NCI-H2171 (cell line): Measurements from ENCODE around the gene ABCG2.
"Not testable (repeated sequence)": the region's sequence is repeated elsewhere in the genome, so short reads cannot be mapped to it uniquely, and the experiment has no call there.

Experiments used
- DNase-seq: peaks from one replicate; lab custom pipeline; 2025; lab: John Stamatoyannopoulos, UW

ABCG2 gene

DNA sequence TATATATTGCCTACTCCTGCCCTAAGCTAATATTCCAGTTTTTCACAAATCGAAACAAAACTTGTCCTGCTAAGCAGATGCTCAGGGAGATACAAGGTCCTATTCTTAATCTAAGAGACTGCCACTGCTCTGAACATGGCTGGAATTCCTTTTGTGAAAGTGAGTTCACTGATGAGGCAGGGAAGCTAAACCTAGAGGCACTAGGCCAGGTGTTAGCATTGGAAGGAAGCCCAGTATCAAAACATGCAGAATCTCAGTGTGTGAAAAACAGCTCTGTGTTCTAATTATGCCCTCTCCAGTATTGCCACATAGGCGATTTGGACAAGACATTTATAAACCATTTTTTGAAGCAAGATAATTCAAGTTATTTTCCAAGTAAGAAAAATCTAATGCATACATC, 47.6 kb downstream of the ABCG2 start:
- DNase-seq: peak; percentile 1

DNA sequence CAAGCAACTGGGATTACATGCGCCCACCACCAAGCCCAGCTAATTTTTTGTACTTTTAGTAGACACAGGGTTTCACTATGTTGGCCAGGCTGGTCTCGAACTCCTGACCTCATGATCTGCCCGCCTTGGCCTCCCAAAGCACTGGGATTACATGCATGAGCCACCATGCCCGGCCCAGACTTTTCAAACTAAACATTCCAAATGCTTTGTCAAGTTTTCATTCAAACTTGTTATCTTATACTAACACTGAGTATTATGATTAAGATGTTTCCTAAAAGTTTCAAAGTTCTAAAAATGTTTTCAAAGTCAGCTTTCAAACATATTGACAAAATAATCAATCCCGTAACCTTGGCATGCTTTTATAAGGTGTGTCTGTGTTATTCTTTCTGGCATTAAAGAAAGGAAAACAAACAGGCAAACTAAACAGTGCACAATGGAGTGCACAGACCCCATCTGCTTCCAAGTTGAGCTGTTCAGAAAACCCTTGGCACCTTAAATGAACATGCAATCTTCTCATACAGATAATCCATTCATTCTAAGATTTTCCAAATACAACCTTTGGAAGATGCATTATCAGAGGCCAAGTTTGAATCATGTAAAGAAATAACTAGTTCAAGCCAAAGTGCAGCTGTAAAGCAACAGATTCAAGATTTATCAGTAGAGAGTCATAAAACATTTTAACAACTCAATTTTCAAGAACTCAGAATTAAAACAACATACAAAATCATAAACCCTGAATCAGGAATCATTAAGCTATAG, 49.1 kb downstream of the ABCG2 start:
- DNase-seq: no peak

GRCh38 chr4:88108747-88109122, 49.7 kb downstream of the ABCG2 start:
- no peak for DNase-seq

- not testable (repeated sequence) for DNase-seq
These were observed 50.4 kb downstream of the ABCG2 start for GRCh38 chr4:88108108-88108465.

GRCh38 chr4:88107406-88108107, 50.9 kb downstream of the ABCG2 start:
- no peak for DNase-seq

DNA sequence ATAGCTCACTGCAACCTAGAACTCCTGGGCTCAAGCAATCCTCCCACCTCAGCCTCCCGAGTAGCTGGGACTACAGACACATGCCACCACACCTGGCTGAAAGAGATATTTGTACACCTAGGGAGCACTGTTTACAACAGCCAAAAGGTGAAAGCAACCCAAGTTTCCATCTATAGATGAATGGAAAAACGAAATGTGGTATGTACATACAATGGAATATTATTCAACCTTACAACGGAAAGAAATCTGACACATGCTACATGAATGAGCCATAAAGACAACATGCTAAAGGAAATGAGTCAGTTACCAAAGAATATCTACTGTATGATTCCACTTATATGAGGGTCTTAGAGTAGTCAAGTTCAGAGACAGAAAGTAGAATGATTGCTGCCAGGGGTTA, 52.2 kb downstream of the ABCG2 start:
- no peak for DNase-seq

DNA sequence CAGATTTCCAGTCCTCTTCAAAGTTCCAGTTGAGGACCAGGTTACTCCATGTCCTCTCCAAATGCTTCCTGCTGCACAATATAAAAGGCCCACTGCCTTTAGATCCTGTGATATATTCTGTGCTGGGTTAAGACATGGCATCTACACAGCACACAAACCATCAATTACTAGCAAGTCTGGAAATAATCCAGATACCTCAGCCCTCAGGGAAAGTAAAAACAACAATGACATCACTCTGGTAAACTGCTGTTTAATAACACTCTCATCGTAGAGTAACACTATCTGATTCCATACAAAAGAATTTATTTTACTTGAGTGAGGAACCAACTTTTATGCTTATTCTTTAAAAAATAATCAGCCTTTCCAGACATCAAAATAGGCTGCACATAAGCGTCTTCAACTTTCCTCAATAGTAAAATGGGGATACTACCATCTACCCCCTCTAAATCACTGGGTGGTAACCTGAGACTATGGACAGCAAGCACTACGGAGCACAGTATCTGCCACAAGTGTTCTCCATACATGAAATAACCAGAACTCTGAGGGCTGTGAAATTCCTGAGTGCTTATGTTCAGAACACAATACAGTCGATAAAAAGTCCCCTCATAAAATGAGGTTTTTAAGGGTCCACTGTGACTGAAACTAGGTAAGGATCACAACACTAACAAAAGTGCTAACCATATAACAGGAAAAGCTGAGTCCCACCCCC, 53.4 kb downstream of the ABCG2 start:
- DNase-seq: no peak

DNA sequence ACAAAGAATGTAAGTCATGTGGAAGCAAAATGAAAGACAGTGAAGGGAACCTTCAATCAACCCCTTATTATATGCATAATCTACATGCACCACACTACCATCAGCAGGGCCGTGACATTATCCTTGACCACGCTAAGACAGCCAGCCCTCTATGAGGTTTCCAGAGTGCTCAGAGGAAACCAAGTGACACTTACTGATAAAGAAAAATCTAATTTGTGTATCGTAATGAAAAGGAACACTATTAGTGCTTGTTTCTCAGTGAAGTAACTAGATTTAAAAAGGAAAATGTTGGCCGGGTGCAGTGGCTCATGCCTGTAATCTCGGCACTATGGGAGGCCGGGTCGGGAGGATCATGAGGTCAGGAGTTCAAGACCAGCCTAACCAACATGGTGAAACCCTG, 56.4 kb downstream of the ABCG2 start:
- no peak for DNase-seq

DNA sequence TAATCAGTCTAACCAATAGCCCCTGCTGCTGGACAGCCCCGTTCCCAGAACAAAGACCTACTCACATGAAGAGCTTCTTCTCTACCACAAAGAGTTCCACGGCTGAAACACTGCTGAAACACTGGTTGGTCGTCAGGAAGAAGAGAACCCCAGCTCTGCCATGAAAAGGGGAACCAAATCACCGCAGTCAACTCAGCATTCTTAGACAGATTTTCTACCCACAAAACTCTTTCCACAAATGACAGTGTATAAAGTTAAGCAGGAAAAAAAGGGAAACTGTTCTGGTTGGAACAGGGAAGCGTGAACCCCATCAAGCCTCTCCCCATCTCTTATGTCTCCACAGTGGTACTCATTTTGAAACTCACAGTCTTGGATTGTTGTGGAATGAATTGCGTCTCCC, 57.3 kb downstream of the ABCG2 start:
- DNase-seq: no peak

GRCh38 chr4:88098993-88099752, 59.3 kb downstream of the ABCG2 start:
- DNase-seq: no peak

GRCh38 chr4:88097781-88098180, 60.7 kb downstream of the ABCG2 start:
- DNase-seq: no peak

- no peak for DNase-seq
These were observed 61.1 kb downstream of the ABCG2 start for GRCh38 chr4:88097301-88097700.

DNA sequence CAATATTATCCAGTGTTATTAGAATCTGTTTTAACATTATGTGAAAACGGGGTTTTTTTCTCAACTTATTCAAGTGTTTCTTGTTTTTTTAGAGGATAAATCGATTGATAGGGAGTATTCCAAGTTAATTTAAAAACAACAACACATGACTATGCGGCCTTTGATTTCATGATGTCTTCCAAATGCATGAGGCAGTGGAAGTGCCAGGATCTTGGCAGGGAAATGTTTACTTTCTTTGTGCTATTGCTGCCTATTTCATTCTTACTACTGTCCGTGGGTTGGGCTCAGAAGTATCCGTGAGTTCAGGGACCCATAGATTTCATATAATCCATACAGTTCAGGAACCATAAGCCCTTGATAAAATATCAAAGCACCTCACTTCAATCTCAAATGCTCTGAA, 64.6 kb downstream of the ABCG2 start:
- DNase-seq: no peak

DNA sequence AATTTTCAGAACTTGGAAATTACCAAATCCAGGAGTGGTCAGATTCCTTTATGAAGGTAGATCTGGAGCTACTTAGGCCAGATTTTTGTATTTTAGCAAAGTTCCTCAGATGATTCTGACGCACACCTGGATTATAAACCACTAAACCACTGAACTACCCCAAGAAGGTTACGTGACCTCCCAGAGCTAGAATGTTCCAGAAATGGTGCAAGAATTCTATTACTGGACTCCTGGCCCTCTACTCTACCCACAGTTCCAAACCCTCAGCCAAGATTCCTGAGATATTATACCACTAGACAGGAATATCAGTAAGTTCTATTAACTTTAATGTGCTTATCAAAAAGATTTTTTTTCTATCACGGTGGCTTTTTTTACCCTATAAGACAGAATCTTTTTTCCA, 67.1 kb downstream of the ABCG2 start:
- DNase-seq: no peak

DNA sequence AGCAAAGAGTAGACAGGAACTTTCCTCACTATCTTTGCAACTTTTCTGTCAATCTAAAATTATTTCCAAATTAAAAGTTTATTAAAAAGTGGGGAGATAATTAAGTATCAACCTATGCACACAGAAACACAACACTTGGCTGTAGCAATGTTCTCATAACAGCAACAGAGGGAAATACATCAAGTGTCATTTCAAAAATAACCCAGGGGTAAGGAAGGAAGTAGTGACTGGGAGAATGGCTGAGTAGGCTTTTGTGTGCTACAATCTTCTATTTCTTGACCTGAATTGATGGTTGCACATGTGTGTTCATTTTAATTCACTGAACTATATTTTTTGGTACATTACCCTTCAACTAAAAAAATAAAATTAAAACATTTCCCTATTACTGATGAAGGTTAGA, 67.5 kb downstream of the ABCG2 start:
- no peak for DNase-seq

DNA sequence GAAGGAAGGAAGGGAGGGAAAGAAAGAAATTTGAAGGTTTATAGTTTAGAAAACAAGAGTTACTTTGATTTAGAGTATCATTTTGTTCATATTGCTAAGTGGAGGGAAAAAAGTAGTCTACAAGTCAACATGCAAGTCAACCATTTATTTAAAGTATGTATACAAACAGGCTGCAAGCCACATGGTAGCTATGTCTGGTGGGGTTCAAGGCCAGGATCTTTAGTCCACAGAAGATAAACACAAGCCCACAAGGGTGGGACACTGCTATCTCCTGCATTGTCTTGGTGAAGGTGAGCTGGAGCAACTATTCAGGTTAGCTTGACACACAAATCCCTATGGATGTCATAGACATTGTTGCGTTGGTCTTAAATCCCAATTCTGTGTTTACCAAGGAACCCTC, 71.4 kb downstream of the ABCG2 start:
- no peak for DNase-seq

- no peak for DNase-seq
These were observed 77.8 kb downstream of the ABCG2 start for GRCh38 chr4:88080626-88081025.

DNA sequence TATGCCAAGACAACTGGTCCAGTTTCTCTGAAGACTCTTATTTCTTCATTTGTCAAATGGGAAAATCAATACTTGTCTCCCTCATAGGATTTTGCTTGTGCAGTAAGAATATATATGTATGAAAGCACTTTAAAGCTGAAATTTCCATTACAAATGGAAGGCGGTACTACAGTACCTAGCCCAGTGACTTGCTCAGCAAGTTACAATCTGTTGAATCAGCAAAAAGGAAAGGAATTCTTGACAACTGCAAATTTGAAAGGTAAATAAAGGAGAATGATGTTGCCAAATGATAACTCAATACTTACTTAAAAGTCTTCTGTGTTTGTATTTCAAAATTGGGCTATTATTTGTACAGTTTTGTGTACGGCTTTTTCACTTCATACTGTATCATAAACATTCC, 79.9 kb downstream of the ABCG2 start:
- no peak for DNase-seq

- no peak for DNase-seq
These were observed 80.4 kb downstream of the ABCG2 start for GRCh38 chr4:88077911-88078524.

DNA sequence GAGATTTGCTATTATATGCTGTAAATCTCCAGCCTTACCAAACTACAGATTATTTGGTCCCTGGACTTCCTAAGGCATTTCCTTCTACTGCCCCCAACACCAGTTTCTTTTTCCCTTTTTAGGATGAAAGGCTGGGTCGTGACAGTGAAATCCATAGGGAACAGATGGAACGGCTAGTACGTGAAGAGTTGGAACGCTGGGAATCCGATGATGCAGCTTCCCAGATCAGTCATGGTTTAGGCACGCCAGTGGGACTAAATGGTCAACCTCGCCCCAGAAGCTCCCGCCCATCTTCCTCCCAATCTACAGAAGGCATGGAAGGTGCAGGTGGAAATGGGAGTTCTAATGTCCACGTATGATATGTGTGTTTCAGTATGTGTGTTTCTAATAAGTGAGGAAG, 83.1 kb downstream of the ABCG2 start:
- DNase-seq: no peak

DNA sequence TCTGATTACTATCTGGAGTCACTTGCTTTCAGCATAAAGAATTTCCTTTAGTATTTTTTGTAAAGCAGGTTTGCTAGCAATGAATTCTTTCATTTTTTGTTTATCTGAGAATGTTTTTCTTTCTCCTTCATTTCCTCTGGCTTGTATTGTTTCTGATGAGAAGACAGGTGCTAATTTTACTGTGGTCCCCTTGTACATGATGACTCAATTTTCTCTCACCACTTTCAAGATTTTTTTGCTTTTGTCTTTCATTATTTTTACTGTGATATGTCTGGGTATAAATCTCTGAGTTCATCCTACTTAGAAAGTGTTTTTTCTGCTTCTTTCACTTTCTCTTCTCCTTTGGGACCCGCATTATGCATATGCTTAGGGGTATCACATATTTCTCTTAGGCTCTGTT, 88.4 kb downstream of the ABCG2 start:
- no peak for DNase-seq

DNA sequence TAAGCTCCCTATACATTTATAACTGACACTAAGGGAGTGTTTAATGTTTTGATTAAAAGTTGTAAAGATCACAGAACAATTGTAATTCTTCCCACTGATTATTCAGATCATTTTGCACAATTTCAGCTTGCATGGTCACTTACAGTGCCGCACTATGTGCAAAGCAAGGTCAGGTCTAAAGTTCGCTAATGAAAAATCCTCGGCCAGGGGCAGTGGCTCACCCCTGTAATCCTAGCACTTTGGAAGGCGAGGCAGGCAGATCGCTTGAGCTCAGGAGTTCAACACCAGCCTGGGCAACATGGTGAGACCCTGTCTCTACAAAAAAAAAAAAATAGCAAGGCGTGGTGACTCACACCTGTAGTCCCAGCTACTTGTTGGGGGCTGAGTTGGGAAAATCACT, 94.0 kb downstream of the ABCG2 start:
- no peak for DNase-seq
